Gastroesophageal sphincter (tissue), 3 donors: ENCODE data around the gene APOL5.

Experiments
- CTCF ChIP-seq, 4 experiments: fragments of 200-600 bp in 2 of 4; fragments of 450-650 bp in 2 of 4; sonication (generic) in 1 of 4; IDR thresholded peaks; one replicate each; pipeline ENCODE4 v1.5.1; 2017 to 2019; ENCODE audit warnings: antibody characterized with exemption in 4 of 4, mild to moderate bottlenecking in 2 of 4, moderate library complexity in 2 of 4
- POLR2A ChIP-seq, 2 donors: fragments of 450-650 bp; IDR thresholded peaks; one replicate each; pipeline ENCODE4 v1.6.1; 2017; ENCODE audit warnings: antibody characterized with exemption in 2 of 2, mild to moderate bottlenecking in 2 of 2, moderate library complexity in 1 of 2
- POLR2AphosphoS5 ChIP-seq: sonication (generic); formaldehyde crosslinking; IDR thresholded peaks from one replicate; pipeline ENCODE4 v1.6.1; 2017; ENCODE audit warnings: antibody characterized with exemption

- TF ChIP-seq CTCF (IDR thresholded peaks at IDR 0.05) (no peak), POLR2A (IDR thresholded peaks at IDR 0.05) (no peak), POLR2AphosphoS5 (no peak)
Observed at GRCh38 chr22:35769974-35770373, 52.3 kb downstream of the APOL5 start.
